K562 (cell line): ENCODE data around the gene FAM222A. TPM values are rescaled to one million over a fixed set of nuclear protein-coding genes. Genes with fewer than 3 reads are reported as not detected.

Experiments
- ATF7 ChIP-seq: fragments of 450-650 bp; IDR thresholded peaks from 2 replicates; pipeline ENCODE4 v1.7.1; 2014; ENCODE audit warnings: mild to moderate bottlenecking, moderate library complexity
- CREB3 ChIP-seq: fragments of 450-650 bp; conservative IDR thresholded peaks from 2 replicates; pipeline ENCODE4 v1.6.1; 2016; ENCODE audit warnings: missing genetic modification characterization, low read depth, mild to moderate bottlenecking, missing compliant biosample characterization, moderate library complexity
- CXXC5 ChIP-seq: fragments of 250-450 bp; sonication (Bioruptor Pico); IDR thresholded peaks from 2 replicates; pipeline ENCODE4 v1.8.0; 2022; ENCODE audit warnings: inconsistent platforms, mild to moderate bottlenecking, moderate library complexity
- E4F1 ChIP-seq: fragments of 250-450 bp; sonication (Bioruptor Pico); IDR thresholded peaks from 2 replicates; pipeline ENCODE4 v1.5.0; 2021; ENCODE audit warnings: mild to moderate bottlenecking, borderline replicate concordance
- KDM2B ChIP-seq: fragments of 250-450 bp; sonication (Bioruptor Pico); IDR thresholded peaks from 2 replicates; pipeline ENCODE4 v1.8.0; 2021; ENCODE audit warnings: mild to moderate bottlenecking, moderate library complexity
- NONO ChIP-seq, 2 experiments: fragments of 200-400 bp in 1 of 2; fragments of 450-650 bp in 1 of 2; formaldehyde crosslinking in 1 of 2; IDR thresholded peaks; 2 replicates each; pipeline ENCODE4 v1.6.1; 2017; ENCODE audit warnings: low read depth in 2 of 2, mild to moderate bottlenecking in 2 of 2, moderate library complexity in 2 of 2, low read length in 1 of 2
- NRF1 ChIP-seq, 2 experiments: fragments of 450-650 bp; IDR thresholded peaks in 1 of 2; conservative IDR thresholded peaks in 1 of 2; 2 replicates each; pipeline ENCODE4 v1.6.1; 2014; ENCODE audit warnings: mild to moderate bottlenecking in 2 of 2
- PHB ChIP-seq: fragments of 250-450 bp; sonication (Bioruptor Pico); IDR thresholded peaks from 2 replicates; pipeline ENCODE4 v1.5.0; 2021
- POLR2B ChIP-seq: fragments of 450-650 bp; IDR thresholded peaks from 2 replicates; pipeline ENCODE4 v1.6.1; 2018; ENCODE audit warnings: low read depth; ENCODE audit not compliant: partially characterized antibody
- PTTG1 ChIP-seq: fragments of 450-650 bp; IDR thresholded peaks from 2 replicates; pipeline ENCODE4 v1.6.1; 2016; ENCODE audit warnings: low read depth, mild to moderate bottlenecking, missing genetic modification characterization, missing compliant biosample characterization
- RNF219 ChIP-seq: fragments of 250-450 bp; sonication (Bioruptor Pico); IDR thresholded peaks from 2 replicates; pipeline ENCODE4 v1.5.0; 2022; ENCODE audit warnings: mild to moderate bottlenecking
- TAF9B ChIP-seq: fragments of 450-650 bp; IDR thresholded peaks from 2 replicates; pipeline ENCODE4 v1.6.1; 2018; ENCODE audit warnings: mild to moderate bottlenecking; ENCODE audit not compliant: partially characterized antibody
- TBL1XR1 ChIP-seq, 2 experiments: IDR thresholded peaks; 2 replicates each; pipeline ENCODE4 v1.6.1; 2012; ENCODE audit warnings: improper control_type of control experiment in 2 of 2, low read length in 2 of 2, mild to moderate bottlenecking in 1 of 2
- ZKSCAN1 ChIP-seq: fragments of 150-350 bp; IDR thresholded peaks from 2 replicates; pipeline ENCODE4 v1.6.1; 2016; ENCODE audit warnings: low read depth, low read length
- ZNF263 ChIP-seq: sonication (generic); formaldehyde crosslinking; IDR thresholded peaks from 2 replicates; pipeline ENCODE4 v1.8.0; 2022; ENCODE audit warnings: mild to moderate bottlenecking, missing genetic modification reagents, borderline replicate concordance
- ZNF274 ChIP-seq: IDR thresholded peaks from 2 replicates; pipeline ENCODE4 v1.6.1; 2011; ENCODE audit warnings: low read depth, mild to moderate bottlenecking, low read length, moderate library complexity, borderline replicate concordance
- ZNF395 ChIP-seq: fragments of 200-800 bp; sonication (Bioruptor generic); IDR thresholded peaks from 2 replicates; pipeline ENCODE4 v1.6.1; 2017; ENCODE audit warnings: missing genetic modification characterization, missing compliant biosample characterization
- ZNF583 ChIP-seq: fragments of 250-450 bp; sonication (Bioruptor Pico); IDR thresholded peaks from 2 replicates; pipeline ENCODE4 v1.4.0; 2020
- ZNF79 ChIP-seq: fragments of 250-450 bp; sonication (Bioruptor Pico); IDR thresholded peaks from 2 replicates; pipeline ENCODE4 v1.4.0; 2020; ENCODE audit warnings: low read depth, mild to moderate bottlenecking, moderate library complexity
- polyA plus RNA-seq, 8 experiments: library from polyadenylated mRNA; depleted of rRNA in 4 of 8; stranded (reverse) in 5 of 8; unstranded in 3 of 8; fragments of >200 nt; fragmentation: Nextera tagmentation in 2 of 8; fragmentation: Illumina TruSeq in 1 of 8; extraction: Ambion mirVana in 2 of 8; extraction: Trizol in 1 of 8; gene quantifications; 2 replicates each; pipeline versions ENCODE4 v1.2.1 to v1.2.3, GENCODE V29; 2011 to 2014; ENCODE audit warnings: inconsistent platforms in 1 of 8, missing spikeins in 1 of 8
- total RNA-seq, 7 experiments: library from RNA; depleted of rRNA in 6 of 7; stranded (reverse); fragments of >200 nt in 6 of 7; fragmentation: Illumina TruSeq in 2 of 7; extraction: Trizol in 2 of 7; gene quantifications; 2 replicates each; pipeline versions ENCODE4 v1.2.1 to v1.2.3, GENCODE V29; 2011 to 2021; ENCODE audit warnings: low replicate concordance in 1 of 7

The FAM222A gene
- total and polyA plus RNA-seq, 9 of the 15 experiments (the other 6 are each of a cell fraction or from before 2014, with no cell fraction given) = 0.03 to 0.36 (median 0.12) TPM; not detected in 1

GRCh38 chr12:109713187-109714070 is at the start of gene FAM222A (continued):
- TF ChIP-seq E4F1 = no peak
- TF ChIP-seq CREB3 (tag) = 0 out of 2 replicates have a peak, but pooled peaks have one; percentile 60
- peak; percentile 87 for TF ChIP-seq CXXC5 (CRISPR knock-in tag)
- no peak for TF ChIP-seq NONO (IDR thresholded peaks at IDR 0.05; ENCODE audit: low read depth in 2 of 2, low read length in 1 of 2)
- TF ChIP-seq ZNF274 = no peak
- no peak for TF ChIP-seq PTTG1
- no peak for TF ChIP-seq POLR2B
- TF ChIP-seq KDM2B (CRISPR knock-in tag) = no peak
- TF ChIP-seq ZNF79 (CRISPR knock-in tag) = no peak
- TF ChIP-seq RNF219 (CRISPR knock-in tag) = no peak
- TF ChIP-seq PHB (CRISPR knock-in tag) = no peak
- TF ChIP-seq TBL1XR1 (IDR thresholded peaks at IDR 0.05; ENCODE audit: low read length in 2 of 2) = no peak
- peak; percentile 93 for TF ChIP-seq ZNF395 (CRISPR knock-in tag)
- TF ChIP-seq ATF7 = peak; percentile 54; the same call in 1 of the 2 replicates
- TF ChIP-seq ZKSCAN1 = no peak
- TF ChIP-seq ZNF263 = peak; percentile 65; the same call in 1 of the 2 replicates
- TF ChIP-seq TAF9B = no peak
- no peak for TF ChIP-seq ZNF583 (CRISPR knock-in tag)
- peak; percentile 82 to 85 for TF ChIP-seq NRF1 (conservative IDR thresholded peaks at IDR 0.05 in 1 of 2, IDR thresholded peaks at IDR 0.05 in 1 of 2)
